ENCODE data around the gene CHST6. TPM values are rescaled to one million over a fixed set of nuclear protein-coding genes. Genes with fewer than 3 reads are reported as not detected.
"Not testable (repeated sequence)": the region's sequence is repeated elsewhere in the genome, so short reads cannot be mapped to it uniquely, and the experiment has no call there.

The CHST6 gene
- total RNA-seq, 6 experiments from 2014 or later: 0.05 TPM; not detected in 4

GRCh38 chr16:75458439-75458838, 36.8 kb downstream of the CHST6 start:
- Mint-ChIP-seq H3K4me3 (no peak overlapping the region), H3K4me1 (ENCODE audit: low read depth) (peaks cover 41% of the 10 kb centered on the region), H3K9me3 (no peaks in the 10 kb centered on the region), H3K36me3 (ENCODE audit: low read depth) (peaks cover 6% of the 10 kb centered on the region), H3K27ac (no peak overlapping the region), H3K27me3 (ENCODE audit: insufficient read depth) (no peaks in the 10 kb centered on the region; the same call in 1 of the 2 replicates)
- TF ChIP-seq CTCF (IDR thresholded peaks at IDR 0.05): no peak
- DNase-seq: no peak

DNA sequence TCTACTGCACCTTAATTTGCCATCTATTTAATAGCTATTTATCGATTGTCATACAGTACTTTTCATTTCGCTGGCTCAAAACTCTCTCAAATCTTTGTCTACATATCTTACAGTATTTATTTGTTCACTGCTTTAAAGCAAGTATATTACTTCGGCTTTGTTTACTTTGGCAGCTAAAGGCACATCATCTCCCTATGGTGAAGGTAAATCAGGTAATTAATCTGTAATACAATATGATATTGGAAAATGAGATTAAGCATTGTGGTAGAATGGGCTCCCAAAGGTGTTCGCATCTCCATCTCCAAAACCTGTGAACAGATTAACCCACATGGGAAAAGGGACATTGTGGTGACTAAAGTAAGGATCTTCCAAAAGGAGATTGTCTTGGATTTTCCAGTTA, 37.2 kb downstream of the CHST6 start:
- no peak overlapping the region for H3K4me3 Mint-ChIP-seq
- no peak for DNase-seq
- peaks cover 6% of the 10 kb centered on the region for H3K36me3 Mint-ChIP-seq (ENCODE audit: low read depth)
- peaks cover 40% of the 10 kb centered on the region for H3K4me1 Mint-ChIP-seq (ENCODE audit: low read depth)
- no peaks in the 10 kb centered on the region; the same call in 1 of the 2 replicates for H3K27me3 Mint-ChIP-seq (ENCODE audit: insufficient read depth)
- no peak overlapping the region for H3K27ac Mint-ChIP-seq
- no peak for TF ChIP-seq CTCF (IDR thresholded peaks at IDR 0.05)
- no peaks in the 10 kb centered on the region for H3K9me3 Mint-ChIP-seq

DNA sequence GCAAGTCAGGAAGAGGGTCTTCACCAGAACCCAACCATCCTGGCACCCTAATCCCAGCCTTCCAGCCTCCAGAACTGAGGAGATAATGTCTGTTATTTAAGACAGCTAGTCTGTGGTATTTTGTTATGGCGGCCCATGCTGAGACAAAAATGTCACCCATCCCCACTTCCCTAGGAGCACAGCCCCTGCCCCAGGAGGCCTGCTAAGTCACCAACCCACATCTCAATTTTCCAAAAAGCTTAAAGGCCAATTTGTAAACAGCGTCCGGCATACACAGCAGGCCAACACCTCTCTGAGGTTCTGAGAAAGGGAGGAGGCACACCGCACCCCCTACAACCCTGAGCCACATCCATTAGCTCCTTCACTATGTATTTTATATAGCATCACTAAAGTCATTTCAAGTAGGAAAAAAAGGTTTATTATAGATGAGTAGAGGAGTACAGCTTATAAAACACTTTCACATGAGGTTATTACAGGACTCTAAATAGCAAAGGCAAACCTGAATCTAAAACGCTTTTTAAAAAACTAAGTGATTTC, 37.7 kb downstream of the CHST6 start:
- DNase-seq: no peak
- H3K27ac Mint-ChIP-seq: no peak overlapping the region
- no peak for TF ChIP-seq CTCF (IDR thresholded peaks at IDR 0.05)
- H3K36me3 Mint-ChIP-seq (ENCODE audit: low read depth): peaks cover 6% of the 10 kb centered on the region
- H3K9me3 Mint-ChIP-seq: no peaks in the 10 kb centered on the region
- H3K27me3 Mint-ChIP-seq (ENCODE audit: insufficient read depth): no peaks in the 10 kb centered on the region; the same call in 1 of the 2 replicates
- H3K4me1 Mint-ChIP-seq (ENCODE audit: low read depth): peaks cover 35% of the 10 kb centered on the region
- no peak overlapping the region for H3K4me3 Mint-ChIP-seq

GRCh38 chr16:75456971-75457370, 38.3 kb downstream of the CHST6 start:
- Mint-ChIP-seq H3K36me3 (ENCODE audit: low read depth) (peaks cover 6% of the 10 kb centered on the region), H3K27me3 (ENCODE audit: insufficient read depth) (no peaks in the 10 kb centered on the region; the same call in 1 of the 2 replicates), H3K4me3 (no peak overlapping the region), H3K9me3 (no peaks in the 10 kb centered on the region), H3K27ac (no peak overlapping the region), H3K4me1 (ENCODE audit: low read depth) (peaks cover 32% of the 10 kb centered on the region)
- TF ChIP-seq CTCF (IDR thresholded peaks at IDR 0.05): no peak
- no peak for DNase-seq

DNA sequence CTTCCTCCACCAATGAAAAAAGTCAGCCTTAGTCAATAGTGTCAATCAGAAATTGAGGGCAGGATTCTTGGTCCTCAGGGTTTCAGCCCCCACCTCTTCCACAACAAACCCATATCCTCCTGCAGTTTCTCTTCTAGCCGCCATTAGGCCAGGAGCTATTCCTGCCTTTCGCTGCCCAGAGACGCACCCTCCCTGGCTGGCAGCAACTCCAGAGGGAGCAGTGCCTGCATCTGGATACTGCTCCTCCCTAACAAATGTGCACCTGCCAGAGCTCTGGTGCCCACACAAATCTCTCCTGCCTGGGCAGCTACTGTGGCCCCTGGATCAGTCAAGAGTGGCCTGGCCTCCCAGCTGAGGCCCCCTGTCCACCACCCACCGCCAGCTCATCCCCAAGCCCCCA, 38.8 kb downstream of the CHST6 start:
- H3K27me3 Mint-ChIP-seq (ENCODE audit: insufficient read depth); H3K36me3 Mint-ChIP-seq (ENCODE audit: low read depth); H3K4me3 Mint-ChIP-seq; H3K9me3 Mint-ChIP-seq; DNase-seq; H3K27ac Mint-ChIP-seq: not testable (repeated sequence)
- peaks cover 27% of the 10 kb centered on the region for H3K4me1 Mint-ChIP-seq (ENCODE audit: low read depth)

- H3K9me3 Mint-ChIP-seq: no peaks in the 10 kb centered on the region
- no peak for DNase-seq
- no peaks in the 10 kb centered on the region; the same call in 1 of the 2 replicates for H3K27me3 Mint-ChIP-seq (ENCODE audit: insufficient read depth)
- TF ChIP-seq CTCF (IDR thresholded peaks at IDR 0.05): no peak
- H3K4me1 Mint-ChIP-seq (ENCODE audit: low read depth): peaks cover 19% of the 10 kb centered on the region
- H3K27ac Mint-ChIP-seq: no peak overlapping the region
- no peak overlapping the region for H3K4me3 Mint-ChIP-seq
- peaks cover 11% of the 10 kb centered on the region for H3K36me3 Mint-ChIP-seq (ENCODE audit: low read depth)
Measured at GRCh38 chr16:75455677-75456076, 39.6 kb downstream of the CHST6 start.

Measured in HFFc6 (cell line).